GM19025 (cell line): ENCODE data around the gene RBM6.

Experiments
- ATAC-seq: cut with Tn5 transposase; IDR thresholded peaks from one replicate; pipeline ENCODE4 v1.9.1; 2021; ENCODE audit warnings: mild to moderate bottlenecking, low read depth, moderate library complexity; ENCODE audit not compliant: unreplicated experiment

RBM6 gene

GRCh38 chr3:50124052-50124799, 184.3 kb downstream of the RBM6 start:
- no peak for ATAC-seq

GRCh38 chr3:50124800-50125178, 184.8 kb downstream of the RBM6 start:
- ATAC-seq = no peak

GRCh38 chr3:50125541-50126286, 185.8 kb downstream of the RBM6 start:
- ATAC-seq = no peak

GRCh38 chr3:50126287-50127211, 186.6 kb downstream of the RBM6 start:
- ATAC-seq = no peak
